ENCODE measurements around the gene AEBP1. TPM values are rescaled to one million over a fixed set of nuclear protein-coding genes. Genes with fewer than 3 reads are reported as not detected.

Gene AEBP1
- total and polyA plus RNA-seq, 9 donors, result 137 to 563 (median 283) TPM

DNA sequence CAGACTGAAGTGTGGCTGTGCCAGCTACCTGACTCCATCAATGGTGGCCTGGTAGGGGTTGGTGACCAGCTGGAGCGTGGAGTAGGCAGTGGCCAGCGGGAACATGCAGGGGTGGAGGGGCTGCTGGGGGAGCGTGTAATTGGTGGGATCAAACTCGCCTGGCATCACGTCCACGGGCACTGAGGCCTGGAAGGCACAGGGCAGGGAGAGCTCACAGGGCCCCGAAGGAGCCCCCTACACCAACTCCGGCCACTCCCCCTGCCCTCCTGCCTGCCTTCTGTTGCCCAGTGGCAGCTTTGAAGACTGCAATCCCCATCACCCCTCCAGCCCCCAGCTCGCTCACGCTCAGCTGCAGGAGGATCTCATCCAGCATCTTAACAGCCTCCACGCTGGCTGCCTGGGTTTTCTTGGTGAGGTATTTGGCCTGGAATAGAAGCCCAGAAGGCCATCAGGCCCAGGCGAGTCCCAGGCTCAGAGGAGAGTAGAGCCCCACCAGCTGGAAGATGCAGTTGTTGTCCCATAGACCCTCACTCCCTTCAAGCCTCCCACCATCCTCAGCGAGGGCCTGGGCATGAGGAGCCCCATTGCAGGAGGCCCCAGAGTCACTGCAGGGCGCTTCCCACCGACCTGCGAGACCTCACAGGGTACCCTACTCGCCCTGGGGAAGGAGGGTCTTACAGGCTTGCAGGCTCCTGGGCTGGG is 12.1 kb downstream of the AEBP1 start:
- no peaks in the 10 kb centered on the region for H3K9me3 ChIP-seq
- H3K27ac ChIP-seq, result no peak overlapping the region
- DNase-seq, result no peak
- 75 to 82% (median 76%) methylated on average over 17 of the region's 17 CpGs for WGBS, 3 donors
- H3K36me3 ChIP-seq, result no peaks in the 10 kb centered on the region
- H3K27me3 ChIP-seq, result no peaks in the 10 kb centered on the region
- TF ChIP-seq EP300 (IDR thresholded peaks at IDR 0.05) (no peak), POLR2A (IDR thresholded peaks at IDR 0.05) (no peak)
- TF ChIP-seq, protein P1, sequence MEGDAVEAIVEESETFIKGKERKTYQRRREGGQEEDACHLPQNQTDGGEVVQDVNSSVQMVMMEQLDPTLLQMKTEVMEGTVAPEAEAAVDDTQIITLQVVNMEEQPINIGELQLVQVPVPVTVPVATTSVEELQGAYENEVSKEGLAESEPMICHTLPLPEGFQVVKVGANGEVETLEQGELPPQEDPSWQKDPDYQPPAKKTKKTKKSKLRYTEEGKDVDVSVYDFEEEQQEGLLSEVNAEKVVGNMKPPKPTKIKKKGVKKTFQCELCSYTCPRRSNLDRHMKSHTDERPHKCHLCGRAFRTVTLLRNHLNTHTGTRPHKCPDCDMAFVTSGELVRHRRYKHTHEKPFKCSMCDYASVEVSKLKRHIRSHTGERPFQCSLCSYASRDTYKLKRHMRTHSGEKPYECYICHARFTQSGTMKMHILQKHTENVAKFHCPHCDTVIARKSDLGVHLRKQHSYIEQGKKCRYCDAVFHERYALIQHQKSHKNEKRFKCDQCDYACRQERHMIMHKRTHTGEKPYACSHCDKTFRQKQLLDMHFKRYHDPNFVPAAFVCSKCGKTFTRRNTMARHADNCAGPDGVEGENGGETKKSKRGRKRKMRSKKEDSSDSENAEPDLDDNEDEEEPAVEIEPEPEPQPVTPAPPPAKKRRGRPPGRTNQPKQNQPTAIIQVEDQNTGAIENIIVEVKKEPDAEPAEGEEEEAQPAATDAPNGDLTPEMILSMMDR (IDR thresholded peaks at IDR 0.05), result no peak
- H3K4me3 ChIP-seq, result no peak overlapping the region
- intact Hi-C loops (cut with DNase I), result no loop called here
- no peaks in the 10 kb centered on the region for H3K4me1 ChIP-seq (ENCODE audit: insufficient read depth)

GRCh38 chr7:44116789-44117666 is 12.9 kb downstream of the AEBP1 start:
- Histone ChIP-seq H3K27ac (no peak overlapping the region), H3K9me3 (no peaks in the 10 kb centered on the region), H3K36me3 (no peaks in the 10 kb centered on the region), H3K27me3 (no peaks in the 10 kb centered on the region), H3K4me1 (ENCODE audit: insufficient read depth) (no peaks in the 10 kb centered on the region), H3K4me3 (no peak overlapping the region)
- peak in 1 of 5 donors; percentile 37 for DNase-seq
- intact Hi-C loops (cut with DNase I), result no loop called here
- 76 to 83% (median 77%) methylated on average over 23 to 25 of the region's 25 CpGs for WGBS, 3 donors
- TF ChIP-seq, protein P1 (IDR thresholded peaks at IDR 0.05), result no peak
- TF ChIP-seq POLR2A (IDR thresholded peaks at IDR 0.05) (no peak), EP300 (IDR thresholded peaks at IDR 0.05) (no peak)

DNA sequence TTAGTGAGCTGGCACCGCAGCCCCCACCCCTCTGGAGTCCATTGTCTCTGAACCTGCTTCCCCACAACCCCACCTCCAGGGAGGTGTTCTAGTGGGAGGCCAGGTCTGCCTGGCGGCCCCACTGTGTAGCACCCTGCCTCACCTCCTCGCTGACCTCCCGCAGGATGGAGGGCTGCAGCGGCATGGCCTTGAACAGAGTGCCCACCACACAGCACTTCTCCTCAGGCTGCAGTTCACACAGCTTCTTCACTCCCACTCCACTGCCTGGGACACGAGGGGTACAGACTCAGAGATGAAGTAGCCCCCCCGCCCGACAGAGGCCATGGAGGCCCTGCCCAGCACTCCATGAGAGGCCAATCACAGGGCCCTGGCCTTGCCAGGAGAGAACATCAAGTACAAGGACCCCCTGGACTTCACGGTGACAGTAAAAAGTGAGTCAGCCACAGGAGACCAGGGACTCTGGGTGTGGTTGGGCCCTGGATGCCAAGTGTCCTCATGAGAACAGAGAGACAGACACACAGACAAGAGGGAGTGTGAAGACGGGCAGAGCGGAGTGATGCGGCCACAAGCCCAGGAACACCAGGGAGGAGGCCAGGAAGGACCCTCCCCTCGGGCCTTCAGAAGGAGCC is 13.8 kb downstream of the AEBP1 start:
- Histone ChIP-seq H3K4me3 (no peak overlapping the region), H3K9me3 (no peaks in the 10 kb centered on the region), H3K27ac (no peak overlapping the region), H3K4me1 (ENCODE audit: insufficient read depth) (peaks cover 4% of the 10 kb centered on the region), H3K27me3 (no peaks in the 10 kb centered on the region), H3K36me3 (no peaks in the 10 kb centered on the region)
- 82 to 85% (median 83%) methylated on average over 13 of the region's 13 CpGs for WGBS, 3 donors
- intact Hi-C loops (cut with DNase I), result no loop called here
- DNase-seq, result peak in 1 of 5 donors; percentile 35
- TF ChIP-seq, protein P1 (IDR thresholded peaks at IDR 0.05), result no peak
- TF ChIP-seq POLR2A (IDR thresholded peaks at IDR 0.05), result no peak
- no peak for TF ChIP-seq EP300 (IDR thresholded peaks at IDR 0.05)

DNA sequence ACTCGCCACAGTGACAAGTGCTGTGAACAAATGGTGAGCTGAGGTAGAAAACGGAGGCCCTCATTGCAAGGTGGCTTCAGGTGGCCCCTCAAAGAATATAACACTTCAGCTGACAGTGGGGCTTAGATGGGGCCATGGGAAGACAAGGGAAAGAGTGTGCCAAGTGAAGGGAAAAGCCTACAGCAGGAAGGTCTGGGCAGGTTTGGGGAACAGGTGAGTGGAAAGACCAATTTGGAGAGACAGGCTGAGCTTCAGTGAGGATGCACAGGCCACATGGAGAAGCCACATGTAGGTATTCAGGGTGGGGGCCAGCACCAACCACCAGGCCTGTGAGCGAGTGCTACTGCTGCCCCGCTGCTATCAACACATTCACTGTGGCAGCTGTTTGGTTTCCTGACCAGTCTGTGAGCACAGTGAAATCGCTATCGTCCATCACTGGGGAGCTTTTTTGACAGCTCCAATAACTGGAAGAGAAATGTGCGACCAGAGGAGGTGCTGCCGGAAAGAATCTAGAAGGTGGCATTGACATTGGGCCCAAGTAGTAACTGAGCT is 15.8 kb downstream of the AEBP1 start:
- Histone ChIP-seq H3K27me3 (no peaks in the 10 kb centered on the region), H3K27ac (no peak overlapping the region), H3K4me1 (ENCODE audit: insufficient read depth) (peaks cover 4% of the 10 kb centered on the region), H3K36me3 (no peaks in the 10 kb centered on the region), H3K9me3 (no peaks in the 10 kb centered on the region), H3K4me3 (no peak overlapping the region)
- DNase-seq, result peak in 1 of 5 donors; percentile 26
- WGBS, 3 donors, result 85 to 90% (median 86%) methylated on average over 8 of the region's 8 CpGs
- TF ChIP-seq POLR2A (IDR thresholded peaks at IDR 0.05), result no peak
- TF ChIP-seq EP300 (IDR thresholded peaks at IDR 0.05), result no peak
- TF ChIP-seq, protein P1 (IDR thresholded peaks at IDR 0.05), result no peak
- intact Hi-C loops (cut with DNase I), result loop anchor here in 2 of 4 donors (5.0 kb wide), 2 partner anchors 38 to 43 kb away; partner anchors contain the start of gene POLM (in 1 of the 2)
